Left hindlimb (tissue), 1 donor: ENCODE results near the gene MICALL2.
"Not testable (repeated sequence)": the region's sequence is repeated elsewhere in the genome, so short reads cannot be mapped to it uniquely, and the experiment has no call there.

Experiments
- DNase-seq: peaks from one replicate; pipeline ENCODE4 v3.0.0-alpha.2; 2018

MICALL2 gene

GRCh38 chr7:1447112-1447511 lies 12.2 kb downstream of the MICALL2 start:
- DNase-seq = no peak

DNA sequence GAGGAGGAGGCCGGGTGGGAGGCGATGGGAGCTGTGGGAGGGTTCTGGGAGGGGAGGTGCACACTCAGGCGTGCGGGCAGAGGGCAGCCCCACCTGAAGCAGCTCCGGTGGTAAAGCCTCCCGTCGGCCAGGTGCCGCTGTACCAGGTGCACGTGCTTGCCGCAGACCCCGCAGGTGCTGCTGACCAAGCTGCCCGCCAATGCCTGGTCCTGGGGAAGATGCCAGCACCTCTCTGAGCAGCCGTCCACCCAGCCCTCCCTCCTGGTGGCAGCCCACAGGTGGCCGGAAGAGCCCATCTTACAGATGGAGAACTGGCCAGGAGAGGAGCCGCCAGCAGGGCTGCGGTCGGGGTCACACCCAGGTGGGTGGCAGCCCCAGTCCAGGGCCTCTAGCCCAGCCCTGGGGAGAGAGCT lies 12.6 kb downstream of the MICALL2 start:
- DNase-seq = no peak

- DNase-seq = not testable (repeated sequence)
Measured at GRCh38 chr7:1446026-1446425, 13.2 kb downstream of the MICALL2 start.

GRCh38 chr7:1445341-1445740 lies 13.9 kb downstream of the MICALL2 start:
- no peak for DNase-seq

GRCh38 chr7:1444925-1445322 lies 14.3 kb downstream of the MICALL2 start:
- no peak for DNase-seq

GRCh38 chr7:1444214-1444924 lies 14.9 kb downstream of the MICALL2 start:
- no peak for DNase-seq

DNA sequence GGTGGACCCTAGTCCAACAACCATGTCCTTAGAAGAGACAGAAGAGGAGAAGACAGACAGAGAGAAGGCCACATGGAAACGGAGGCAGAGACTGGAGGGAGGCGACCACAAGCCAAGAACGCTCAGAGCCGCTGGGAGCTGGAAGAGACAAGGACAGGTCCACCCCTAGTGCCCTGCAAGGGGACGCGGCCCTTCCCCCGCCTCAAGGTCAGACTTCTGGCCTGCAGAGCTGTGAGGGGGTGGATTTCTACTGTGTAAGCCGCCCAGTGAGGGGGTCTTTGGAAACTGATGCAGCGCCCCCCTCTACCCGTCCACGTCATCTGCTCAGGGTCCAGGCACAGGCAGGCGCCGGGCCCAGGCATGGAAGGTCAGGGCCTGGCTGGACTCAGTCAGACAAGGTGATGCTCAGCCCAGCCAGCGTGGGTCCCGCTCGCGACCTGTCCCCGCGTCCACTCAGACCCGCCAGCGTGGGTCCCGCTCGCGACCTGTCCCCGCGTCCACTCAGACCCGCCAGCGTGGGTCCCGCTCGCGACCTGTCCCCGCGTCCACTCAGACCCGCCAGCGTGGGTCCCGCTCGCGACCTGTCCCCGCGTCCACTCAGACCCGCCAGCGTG lies 15.6 kb downstream of the MICALL2 start:
- DNase-seq = not testable (repeated sequence)

- no peak for DNase-seq
Measured at GRCh38 chr7:1442355-1443124, 16.7 kb downstream of the MICALL2 start.

DNA sequence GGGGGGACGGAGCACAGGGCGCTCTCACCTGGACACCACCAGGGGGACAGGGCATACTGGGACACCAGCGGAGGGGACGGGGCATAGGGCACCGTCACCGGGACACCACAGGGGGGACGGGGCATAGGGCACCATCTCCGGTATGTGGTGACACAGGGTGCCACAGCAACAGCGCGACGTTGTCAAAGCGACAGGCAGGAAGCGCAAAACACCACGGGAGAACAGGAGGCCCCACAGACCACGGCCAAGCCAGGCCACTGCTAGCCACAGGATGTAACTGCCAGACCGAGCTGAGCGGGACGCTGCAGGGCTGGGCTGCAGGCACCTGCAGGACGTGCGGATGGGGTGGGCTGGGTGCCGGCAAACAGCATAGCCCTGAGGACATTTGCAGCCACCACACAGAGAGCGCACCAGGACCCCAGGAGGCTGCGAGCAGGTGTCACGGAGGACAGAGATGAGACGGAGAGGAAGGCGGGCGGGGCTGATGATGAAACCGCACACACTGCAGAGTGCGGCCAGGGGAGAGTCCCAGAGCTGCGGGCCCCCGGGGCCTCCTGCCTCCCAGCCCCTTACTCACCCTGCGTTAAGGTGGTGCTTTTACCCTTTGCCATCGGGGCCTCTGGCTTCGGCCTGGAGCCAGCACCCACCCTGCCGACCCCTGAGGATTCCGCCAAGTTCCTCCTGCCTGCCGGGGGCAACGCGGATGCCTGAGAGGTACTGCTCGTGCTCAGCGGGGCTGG lies 17.5 kb downstream of the MICALL2 start:
- no peak for DNase-seq

DNA sequence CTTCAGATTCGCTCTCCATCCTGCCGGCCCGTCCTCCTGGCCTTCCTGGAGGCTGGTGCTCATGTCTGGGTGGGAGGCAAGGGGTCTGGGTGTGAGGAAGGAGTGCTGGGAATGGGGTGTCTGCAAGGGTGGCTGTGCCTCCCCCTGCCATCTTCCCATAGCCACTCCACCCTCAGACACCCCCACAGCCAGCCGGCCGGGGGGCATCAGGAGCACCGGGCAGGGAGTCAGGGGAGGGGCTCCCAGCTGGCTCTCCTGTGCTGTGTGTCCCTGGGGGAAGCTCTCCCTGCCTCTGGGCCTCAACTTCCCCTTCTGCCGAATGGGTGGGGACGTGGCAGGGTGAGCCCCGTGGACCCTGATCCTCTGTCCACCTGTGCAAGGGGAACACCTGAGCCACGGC lies 18.6 kb downstream of the MICALL2 start:
- no peak for DNase-seq

DNA sequence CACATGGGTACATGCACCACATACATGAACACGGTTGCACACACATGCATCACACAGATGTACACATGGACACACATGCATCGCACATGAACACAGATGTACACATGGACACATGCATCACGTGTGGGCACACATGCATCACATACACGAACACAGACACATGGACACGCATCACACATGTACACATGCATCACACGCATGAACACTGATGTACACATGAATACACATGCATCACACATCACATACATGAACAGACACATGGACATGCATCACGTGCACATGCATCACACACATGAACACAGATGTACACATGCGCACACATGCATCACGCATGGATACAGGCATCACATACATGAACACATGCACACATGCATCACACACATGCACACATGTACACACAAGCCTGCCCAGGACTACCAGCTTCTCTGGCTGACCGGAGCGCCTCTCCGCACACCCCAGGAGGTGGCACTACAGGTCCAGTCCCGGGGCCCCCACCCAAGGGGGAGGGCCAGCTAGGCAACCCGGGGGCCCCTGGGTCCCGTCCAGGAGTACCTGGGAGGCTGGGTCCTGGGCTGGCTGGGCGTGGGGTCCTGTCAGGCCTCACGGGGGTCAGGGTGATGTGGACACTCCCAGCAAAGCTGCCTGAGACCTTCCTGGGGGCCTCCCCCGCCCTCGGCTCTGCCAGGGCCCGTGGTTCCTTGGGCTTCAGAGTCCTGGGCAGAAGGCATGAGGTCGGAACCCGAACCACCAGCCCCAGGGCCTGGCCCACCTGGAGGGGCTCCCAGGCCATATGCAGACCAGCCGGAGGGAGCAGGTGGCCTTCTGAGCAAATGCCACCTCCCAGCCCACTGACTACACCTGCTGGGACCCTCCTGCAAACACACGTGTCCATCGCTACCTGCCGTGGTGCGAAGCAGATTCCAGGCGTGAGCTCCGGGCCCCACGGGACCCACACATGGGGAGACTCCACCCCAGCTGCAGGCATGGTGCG lies 19.6 kb downstream of the MICALL2 start:
- DNase-seq = no peak

GRCh38 chr7:1438821-1439220 lies 20.4 kb downstream of the MICALL2 start:
- no peak for DNase-seq

DNA sequence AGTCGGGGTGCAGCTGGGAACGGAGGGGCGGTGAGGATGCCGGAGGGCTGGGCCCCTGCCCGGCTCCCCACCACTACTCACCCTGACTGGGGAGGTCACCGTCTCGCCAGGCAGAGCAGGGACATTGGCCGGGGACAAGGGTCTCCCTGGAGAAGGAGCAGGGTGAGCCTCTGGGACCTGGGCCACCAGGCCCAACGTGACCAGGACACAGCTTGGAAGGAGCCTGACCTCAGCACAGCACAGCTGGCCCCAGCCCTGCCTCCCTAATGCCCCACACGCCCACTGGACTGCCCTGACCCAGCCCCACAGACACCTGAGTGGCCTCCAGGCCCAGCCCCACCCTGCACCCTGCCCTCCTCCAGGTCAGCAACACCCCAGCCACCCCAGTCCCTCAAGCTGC lies 21.1 kb downstream of the MICALL2 start:
- no peak for DNase-seq

DNA sequence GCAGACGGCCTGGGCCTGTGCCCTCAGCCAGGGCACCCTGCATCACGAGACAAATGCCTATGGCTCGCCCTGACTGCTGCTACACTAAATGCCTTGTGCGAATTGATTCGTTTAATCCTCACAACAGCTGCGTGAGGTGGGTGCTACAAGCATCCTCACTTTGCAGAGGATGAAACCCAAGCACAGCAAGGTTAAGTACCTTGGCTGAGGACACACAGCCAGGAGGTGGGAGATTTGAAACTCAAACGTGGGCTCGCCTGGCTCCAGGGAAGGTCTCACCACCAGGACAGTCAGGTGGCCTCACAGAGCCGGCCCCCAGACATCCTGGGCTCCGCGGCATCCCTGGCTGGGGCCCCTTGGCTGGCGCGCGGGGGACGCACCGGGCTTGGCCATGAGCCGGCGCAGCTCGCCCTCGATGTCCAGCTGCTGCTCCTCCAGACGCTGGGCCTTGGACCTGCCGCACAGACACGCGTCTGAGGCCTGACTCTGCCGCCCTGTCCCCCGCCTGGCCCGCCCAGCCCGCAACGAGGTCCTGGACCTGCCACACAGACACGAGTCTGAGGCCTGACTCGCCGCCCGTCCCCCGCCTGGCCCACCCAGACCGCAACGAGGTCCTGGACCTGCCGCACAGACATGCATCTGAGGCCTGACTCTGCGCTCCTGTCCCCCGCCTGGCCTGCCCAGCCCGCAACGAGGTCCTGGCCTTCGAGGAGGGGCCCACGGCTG lies 22.0 kb downstream of the MICALL2 start:
- DNase-seq = no peak

GRCh38 chr7:1436608-1437007 lies 22.7 kb downstream of the MICALL2 start:
- no peak for DNase-seq

- DNase-seq = no peak
Measured at GRCh38 chr7:1434891-1435670, 24.2 kb downstream of the MICALL2 start.

DNA sequence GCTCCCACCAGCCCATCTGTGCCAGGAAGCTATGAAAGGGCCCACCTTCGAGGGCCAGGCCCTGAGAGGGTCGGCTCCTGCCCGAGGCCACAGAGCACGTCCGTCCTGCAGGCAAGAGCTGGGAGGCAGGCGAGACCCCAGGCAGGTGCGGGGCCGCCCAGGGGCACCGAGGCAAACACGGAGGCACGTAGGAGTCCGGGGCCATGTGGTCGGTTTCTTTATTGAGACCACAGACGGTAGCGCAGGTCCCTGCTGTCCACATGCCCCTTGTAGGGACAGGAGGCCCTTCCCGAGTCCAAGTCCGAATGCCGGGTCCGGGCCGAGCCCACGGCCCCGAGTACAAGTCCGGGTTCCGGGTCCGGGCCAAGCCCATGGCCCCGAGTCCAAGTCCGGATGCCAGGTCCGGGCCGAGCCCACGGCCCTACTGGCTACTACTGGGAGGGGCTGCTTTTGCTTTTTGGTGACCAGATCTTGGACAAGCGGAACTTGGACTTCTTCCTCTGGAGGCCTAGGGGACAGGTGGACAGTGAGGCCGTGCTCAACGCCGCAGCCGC lies 25.0 kb downstream of the MICALL2 start:
- DNase-seq = no peak

- DNase-seq = no peak
Measured at GRCh38 chr7:1433128-1433920, 25.9 kb downstream of the MICALL2 start.

DNA sequence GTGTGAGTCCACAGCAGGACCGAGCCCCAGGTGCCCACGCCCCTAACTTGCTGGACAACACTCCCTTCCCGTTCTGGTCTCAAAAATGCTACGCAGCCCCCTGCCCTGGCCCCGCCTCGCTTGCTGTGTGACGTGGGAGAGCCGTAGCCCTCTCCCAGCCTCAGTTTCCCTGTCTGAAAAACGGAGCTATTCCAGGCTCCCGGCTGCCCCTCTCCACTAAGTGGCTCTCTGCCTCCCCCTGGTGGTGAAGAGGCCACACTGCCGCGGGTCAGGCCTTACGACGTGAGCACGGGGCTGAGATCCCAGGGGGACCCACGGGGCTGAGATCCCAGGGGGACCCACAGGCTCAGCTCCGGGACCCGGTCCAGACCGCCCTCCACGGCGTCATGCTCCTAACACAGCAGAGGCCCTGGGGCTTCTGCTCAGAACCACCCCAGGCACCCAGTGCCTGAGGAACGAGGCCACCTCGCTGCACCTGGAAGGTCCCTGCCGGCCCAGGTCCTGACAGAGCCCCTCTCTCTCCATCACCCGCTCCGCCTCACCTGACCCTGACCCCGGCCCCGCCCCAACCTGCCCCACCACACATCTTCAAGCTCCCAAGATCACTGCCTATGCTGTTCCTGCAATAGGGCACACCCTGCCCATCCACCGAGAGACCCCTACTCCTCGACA lies 26.7 kb downstream of the MICALL2 start:
- DNase-seq = no peak
